ENCODE measurements around the gene XIRP2.
A peak's percentile ranks its signal among the peaks of the same experiment; 100 is the strongest.
"Not testable (repeated sequence)": the region's sequence is repeated elsewhere in the genome, so short reads cannot be mapped to it uniquely, and the experiment has no call there.

The XIRP2 gene

DNA sequence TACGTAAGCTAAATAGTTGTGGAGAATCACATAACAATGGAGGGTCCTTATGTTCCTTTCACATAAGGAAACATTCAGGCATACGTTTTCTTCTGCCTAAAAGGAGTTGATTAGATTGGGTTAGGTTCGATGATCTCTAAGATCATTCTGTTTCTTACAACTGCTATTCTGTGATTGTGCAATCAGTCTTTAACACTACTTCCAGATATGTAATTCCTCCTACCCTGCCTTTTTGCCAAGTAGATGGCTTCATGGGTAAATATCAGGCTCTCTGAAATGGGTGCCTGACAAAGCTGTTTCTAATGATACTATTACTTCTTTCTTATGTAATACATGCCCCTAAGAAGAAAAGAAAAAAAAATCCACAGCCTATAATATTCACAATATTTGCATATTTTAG lies 321.5 kb downstream of the XIRP2 start:
- DNase-seq: no peak

DNA sequence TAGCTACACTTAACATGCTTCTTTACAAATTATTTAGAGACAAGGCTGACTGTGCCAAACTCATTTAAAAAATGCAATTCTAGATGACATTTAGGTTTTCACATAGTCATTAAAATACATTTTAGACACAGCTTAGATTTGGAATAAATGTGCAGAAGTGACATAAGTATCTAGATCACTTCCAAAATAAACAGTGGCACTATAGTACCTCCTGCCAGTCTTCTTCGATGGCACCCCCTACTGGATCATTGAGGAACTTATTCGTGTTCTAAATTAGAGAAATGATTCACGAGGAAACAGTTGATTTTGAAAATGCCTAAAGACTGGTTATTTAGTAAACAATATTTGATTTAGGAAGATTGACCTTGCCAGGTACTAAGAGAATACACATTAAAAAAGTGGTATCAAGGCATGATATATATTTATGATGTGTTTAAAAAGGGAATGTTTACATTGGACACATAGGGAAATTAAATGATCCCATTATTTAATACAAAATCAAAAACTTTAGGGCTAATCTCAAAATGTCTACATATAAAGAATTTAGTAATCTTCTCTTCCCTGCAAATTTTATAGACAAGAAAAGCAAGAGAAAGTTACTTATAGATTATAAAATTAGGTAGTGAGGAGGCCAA lies 323.9 kb downstream of the XIRP2 start:
- peak; percentile 26 for DNase-seq

DNA sequence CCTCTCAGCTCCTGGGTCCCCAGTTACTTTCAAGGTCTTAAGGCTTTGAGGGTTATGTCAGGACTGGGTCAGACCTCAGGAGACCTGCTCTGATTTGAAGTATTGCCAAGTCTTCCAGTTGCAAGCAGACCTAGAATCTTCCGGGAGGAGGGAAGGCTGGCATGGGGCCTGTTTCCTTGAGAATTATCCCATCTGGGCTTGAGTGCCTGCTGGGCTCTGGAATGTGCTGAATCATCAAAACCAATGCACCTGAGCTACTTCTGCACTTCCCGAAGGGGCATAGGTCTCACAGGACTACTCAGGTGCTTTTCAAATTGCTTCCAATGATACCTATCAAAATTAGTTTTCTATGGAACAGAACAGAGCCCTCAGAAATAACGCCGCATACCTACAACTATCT lies 327.3 kb downstream of the XIRP2 start:
- DNase-seq: no peak

DNA sequence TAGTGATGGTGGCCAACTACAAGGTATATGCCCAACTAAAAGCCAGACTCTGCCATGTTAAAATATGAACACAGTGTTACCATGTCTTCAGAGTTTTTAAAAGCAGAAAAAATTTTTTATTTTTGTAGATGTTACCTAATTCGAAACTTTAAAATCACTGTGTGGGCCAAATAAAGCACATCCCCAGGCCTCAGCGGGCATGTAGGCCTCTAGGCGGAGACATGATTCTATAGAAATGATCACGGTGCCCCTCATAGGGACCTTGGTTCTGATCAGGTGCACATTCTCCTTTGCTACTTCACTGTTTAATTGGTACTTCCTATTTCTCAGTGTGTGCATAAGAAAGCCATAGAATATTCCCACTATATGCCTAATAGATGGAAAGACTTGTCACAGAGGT lies 349.2 kb downstream of the XIRP2 start:
- DNase-seq: no peak

DNA sequence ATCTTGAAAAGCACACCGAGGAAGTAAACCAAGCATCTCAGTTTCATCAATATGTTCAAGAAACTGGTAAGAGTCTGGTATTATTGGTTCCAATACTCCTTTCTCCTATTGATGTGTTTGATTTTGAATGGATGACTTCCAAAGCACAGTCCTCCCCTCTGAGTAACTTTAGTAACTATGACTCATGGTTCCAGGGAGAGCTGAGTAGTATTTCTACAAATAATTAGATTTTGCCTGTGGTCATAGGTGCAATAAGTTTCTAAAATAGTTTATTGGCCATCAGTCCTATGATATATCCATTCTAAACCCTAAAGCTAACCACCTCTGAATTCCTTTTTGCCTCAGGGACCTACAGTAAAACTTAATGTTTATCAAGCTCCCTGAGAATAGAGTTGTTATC lies 352.4 kb downstream of the XIRP2 start:
- no peak for DNase-seq

DNA sequence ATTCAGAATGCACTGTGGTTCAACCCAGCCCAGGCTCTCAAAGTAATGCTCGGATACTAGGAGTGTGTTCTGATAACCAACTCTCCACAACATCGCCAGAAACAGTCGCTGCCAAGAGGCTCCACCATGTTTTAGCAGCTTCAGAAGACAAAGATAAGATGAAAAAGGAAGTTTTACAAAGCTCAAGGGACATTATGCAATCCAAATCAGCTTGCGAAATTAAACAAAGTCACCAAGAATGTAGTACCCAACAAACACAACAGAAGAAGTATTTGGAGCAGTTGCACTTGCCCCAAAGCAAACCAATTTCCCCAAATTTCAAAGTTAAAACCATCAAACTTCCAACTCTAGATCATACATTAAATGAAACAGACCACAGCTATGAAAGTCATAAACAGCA lies 360.9 kb downstream of the XIRP2 start:
- DNase-seq: no peak

DNA sequence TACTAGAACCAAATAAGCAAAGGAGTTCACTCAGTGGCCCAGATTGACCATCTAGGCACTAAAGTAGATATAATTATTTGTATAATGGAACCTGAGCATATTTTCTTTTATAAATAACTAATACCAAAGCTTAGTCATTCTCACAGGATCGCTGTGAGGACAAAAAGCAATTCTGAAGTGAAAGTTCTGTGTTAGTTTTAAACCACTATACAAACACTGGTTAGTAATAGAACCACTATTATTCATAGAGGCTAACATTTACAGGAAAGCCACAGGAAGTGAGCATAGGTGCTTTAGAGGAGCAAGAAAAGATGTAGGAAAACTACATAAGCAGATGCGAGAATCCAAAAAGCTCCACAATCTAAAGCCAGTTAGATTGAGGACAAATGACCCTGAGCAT lies 364.7 kb downstream of the XIRP2 start:
- no peak for DNase-seq

DNA sequence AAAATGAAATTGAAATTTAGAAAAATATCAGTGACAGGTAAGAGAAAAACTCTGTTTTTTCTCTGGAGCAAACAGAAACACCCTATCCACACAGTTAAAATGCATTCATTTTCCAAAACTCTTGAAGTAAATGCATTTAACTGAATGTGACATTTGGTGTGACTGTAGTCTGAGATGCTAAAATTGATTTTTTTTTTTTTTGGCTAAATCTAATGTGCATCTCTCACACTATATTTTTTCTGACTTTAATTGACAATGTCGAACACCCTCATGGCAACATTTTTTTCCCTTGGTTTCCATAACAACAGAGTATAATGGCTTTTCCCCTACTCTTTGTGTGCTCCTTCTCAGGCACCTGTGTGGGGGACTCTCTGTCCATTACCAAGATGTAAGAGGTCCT lies 366.4 kb downstream of the XIRP2 start:
- no peak for DNase-seq

DNA sequence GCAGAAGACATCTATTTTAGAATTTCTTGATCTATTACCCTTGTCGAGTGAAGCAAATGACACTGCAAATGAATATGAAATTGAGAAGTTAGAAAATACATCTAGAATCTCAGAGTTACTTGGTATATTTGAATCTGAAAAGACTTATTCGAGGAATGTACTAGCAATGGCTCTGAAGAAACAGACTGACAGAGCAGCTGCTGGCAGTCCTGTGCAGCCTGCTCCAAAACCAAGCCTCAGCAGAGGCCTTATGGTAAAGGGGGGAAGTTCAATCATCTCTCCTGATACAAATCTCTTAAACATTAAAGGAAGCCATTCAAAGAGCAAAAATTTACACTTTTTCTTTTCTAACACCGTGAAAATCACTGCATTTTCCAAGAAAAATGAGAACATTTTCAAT lies 370.4 kb downstream of the XIRP2 start:
- no peak for DNase-seq

DNA sequence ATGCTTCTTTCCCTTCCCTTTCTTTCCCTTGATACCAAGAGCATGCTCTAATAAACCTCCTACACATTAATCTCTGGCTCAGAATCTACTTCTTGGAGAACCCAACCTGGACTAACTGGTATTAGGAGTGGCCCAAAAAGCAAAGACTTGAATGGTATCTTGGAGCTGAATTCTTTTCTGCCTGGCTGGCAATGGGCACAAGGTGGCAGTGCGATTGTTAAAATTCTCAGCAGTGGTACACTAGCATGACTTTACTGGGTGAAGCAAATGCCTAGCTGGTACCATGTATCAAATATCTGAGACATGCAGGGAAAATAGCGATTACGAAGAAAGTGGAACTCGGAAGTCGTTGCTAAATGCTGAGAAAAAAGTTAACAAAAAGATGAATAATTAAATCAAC lies 376.1 kb downstream of the XIRP2 start:
- no peak for DNase-seq

DNA sequence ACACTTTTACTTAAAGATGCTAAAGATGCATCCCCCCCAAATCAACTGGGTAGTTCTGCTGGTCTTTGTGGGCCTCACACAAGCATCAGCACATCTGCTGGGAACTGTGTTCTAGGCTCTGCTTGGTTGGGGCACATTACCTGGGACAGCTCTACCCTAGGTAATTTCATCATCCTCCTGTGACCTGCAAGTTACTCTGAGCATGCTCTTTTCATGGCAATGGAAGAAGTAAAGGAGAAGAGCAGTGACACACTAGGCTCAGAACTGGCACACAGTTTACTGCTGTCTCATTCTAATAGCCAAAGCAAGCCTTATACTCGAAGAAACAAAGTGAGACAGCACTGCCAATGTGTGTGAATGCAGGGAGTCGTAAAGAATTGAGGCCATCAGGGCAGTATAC lies 376.7 kb downstream of the XIRP2 start:
- DNase-seq: no peak

DNA sequence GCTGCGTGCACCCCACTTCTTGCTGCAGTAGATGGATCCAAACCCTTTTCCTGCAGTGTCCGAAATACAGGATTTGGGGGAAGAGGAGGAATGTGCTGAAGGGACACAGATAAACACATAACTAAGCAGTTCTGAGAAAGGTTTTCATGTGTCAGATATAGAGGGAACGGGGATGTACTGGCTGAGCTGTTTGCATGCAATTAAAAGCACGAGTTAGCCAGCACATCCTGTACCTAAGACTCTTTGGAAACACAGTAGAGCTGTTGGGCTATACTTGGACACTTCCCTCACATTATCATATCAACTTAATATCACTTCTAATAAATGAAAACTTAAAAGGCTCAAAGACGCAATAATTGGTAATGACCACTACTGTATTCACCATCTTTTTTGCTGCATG lies 377.4 kb downstream of the XIRP2 start:
- no peak for DNase-seq

DNA sequence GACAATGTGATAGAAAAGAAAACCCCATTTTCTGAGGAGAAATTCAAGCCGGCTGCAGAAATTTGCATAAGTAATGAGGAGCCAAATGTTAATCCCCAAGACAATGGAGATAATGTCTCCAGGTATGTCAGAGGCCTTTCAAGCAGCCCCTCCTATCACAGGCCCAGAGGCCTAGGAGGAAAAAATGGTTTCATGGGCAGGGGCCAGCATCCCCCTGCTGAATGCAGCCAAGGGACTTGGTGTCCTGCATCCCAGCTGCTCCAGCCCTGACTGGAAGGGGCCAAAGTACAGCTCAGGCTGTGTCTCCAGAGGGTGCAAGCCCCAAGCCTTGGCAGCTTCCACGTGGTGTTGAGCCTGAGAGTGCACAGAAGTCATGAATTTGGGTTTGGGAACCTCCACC lies 380.0 kb downstream of the XIRP2 start:
- DNase-seq: not testable (repeated sequence)

DNA sequence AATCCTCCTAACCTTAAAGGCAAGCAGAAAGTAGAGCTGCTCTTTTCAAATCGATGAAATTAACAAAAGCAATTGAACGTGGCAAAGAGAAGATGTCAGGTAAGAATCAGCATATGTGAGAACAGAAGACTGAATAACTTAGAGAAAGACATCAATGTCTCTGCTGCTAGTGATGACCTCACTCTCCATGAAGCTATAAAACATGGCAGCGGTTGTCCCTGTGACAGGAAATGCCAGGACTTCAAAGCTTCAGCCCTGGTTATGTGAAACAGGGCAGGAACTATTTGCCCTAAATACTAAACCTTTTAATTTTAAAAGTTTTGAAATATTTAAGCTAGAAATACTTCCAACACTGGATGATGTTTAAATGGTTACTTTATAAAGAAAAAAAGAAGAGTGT lies 383.7 kb downstream of the XIRP2 start:
- DNase-seq: no peak

DNA sequence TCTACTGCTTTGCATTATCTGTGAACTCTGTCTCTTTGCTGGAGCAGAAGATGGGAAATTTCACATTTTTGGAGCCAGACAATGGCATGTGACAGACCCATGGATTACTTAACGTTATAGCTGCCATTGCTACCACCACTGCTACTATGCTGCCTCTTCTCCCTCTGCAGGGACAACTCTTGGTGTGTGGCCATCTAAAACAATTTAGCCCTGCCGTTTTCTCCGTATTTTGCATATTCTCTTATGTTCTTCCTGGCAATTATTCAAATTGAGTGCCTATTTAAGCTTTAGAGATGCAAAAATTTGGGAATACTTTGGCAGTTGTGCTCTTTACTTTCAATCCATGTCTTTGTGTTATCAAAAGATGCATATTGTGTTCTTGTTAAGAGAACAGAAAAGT lies 386.8 kb downstream of the XIRP2 start:
- no peak for DNase-seq

DNA sequence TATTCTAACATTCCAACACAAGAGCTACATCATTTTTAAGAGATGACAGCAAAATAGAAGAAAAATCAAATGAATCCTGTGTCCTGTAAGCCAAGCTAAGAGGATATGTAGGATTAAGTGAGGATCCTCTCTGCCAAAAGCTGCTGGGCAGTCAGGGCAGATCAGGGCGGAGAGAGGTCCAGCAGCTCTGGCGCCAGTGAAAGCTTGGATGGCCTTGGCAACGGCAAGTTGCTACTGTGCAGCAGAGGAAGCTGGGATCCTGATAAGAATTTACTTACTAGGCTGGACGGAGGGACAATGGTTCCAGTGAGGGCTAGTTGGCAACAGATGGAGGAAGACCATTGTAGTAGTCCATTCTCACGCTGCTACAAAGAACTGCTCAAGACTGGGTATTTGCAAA lies 391.5 kb downstream of the XIRP2 start:
- DNase-seq: no peak

DNA sequence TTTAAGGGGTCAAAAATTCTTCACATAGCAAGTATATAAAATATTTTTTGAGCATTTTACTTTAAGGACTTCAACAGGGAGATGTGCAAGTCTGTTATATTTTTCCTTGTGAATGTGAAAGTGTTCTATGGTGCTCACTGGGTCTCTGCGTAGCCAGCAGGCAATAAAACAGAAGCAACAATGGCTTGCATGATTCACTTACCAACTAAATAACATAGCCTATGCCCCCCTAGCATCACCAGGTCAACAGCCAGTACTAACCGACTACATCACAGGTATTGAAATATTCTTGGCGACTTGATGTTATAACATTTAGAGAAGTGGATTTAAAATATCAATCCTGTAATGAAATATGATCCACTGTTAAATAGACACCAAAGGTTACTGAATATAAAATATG lies 398.9 kb downstream of the XIRP2 start:
- no peak for DNase-seq

DNA sequence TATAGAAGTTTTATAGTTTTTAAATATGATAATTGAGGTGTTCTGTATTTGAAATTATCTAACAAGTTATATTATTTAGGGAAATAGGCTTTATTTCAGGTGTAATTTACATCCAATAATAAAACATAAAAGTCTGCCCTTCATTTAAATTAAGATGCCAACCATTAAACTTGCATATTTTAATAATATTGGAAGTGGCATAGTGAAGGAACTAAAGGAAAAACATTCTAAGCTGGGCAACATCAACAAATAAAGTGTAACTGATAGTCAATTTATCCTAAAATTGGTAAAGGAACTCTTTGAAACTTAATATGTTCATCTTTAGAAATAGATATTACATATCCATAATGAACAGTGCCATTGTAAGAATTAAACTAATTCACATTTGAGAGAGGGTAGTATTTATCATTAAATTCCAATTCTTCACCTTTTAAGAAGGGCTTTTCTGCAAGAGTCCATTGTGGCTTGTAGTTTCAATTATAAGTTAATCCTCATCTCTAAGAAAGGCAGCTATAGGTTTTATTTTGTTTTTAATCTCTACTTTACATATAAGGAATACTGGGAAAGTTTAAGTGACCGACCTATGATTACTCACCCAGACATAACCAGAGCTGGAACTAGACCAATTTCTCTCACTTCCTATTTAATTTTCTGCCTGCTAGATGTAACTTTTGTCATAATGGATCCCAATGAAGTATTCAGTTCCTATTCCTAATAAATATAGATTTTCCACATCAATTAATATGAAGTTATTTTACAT lies 401.6 kb downstream of the XIRP2 start:
- DNase-seq: no peak

DNA sequence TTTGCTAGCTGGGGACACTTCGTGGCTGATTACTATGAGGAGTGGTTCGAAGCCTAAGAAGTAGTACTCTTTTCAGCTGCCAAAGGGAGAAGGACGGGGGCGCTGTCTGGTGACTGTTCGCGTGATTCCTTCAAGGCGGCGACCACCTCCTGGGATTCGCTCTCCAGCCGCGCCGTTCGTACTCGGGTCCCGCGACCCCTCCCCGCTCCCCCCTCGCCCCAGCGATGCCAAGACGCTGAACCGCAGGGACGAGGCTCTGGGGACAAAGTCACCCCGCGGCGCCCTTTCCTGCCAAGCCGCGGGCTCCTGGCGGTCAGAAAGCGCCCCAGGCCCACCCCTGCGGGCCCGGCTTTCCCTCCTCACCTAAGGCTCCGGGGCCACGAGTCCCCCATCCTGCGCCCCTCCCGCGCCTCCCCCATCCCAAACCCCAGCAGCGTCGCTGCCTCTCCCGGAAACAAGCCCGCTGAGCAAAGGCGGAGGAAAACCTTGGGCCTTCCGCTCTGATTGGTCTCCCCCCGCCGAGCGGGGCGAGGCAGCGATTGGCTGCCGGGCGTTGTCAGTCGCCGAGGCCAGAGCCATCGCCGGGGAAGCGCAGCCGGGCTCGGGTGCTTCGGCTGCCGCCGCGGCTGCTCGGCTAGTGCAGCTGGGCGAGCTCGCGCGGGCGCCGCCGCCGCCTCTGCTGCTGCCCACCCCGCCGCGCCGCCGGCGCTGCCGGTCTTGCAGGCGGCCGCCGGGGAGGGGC lies 404.3 kb downstream of the XIRP2 start, which contains the start of gene B3GALT1:
B3GALT1 (plus strand) TSS at position 572 of the 742 bp plus-strand sequence.
- peak; percentile 95 for DNase-seq

DNA sequence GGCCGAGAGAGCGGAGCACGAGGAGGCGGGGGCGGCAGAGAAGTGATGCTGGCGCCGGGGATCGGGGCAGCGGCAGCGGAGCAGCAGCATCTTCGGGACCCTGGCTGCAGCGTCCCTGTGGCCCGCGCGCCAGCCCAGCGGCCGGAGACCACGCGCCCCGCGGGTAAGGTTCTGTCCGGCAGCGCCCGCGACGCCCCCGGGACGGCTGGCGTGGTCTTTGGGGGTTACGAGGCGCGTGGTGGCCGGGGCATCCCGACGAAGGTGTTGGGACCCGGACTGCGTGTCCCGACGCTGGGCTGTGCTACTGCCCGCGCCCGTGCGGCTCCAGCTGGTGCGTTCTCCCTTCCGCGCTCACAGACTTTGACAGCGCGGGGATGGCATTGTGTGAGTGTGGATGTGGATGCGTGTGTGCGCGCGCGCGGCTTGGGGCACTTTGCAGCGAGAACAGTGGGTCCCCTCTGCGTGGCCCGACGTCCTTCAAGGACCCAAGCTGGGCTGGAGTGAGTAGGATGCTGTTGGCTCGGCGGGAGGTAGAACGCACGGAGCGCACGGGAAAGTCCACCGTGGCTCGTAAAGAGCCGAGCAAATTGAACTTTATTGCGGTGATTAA lies 405.0 kb downstream of the XIRP2 start:
- no peak for DNase-seq

DNA sequence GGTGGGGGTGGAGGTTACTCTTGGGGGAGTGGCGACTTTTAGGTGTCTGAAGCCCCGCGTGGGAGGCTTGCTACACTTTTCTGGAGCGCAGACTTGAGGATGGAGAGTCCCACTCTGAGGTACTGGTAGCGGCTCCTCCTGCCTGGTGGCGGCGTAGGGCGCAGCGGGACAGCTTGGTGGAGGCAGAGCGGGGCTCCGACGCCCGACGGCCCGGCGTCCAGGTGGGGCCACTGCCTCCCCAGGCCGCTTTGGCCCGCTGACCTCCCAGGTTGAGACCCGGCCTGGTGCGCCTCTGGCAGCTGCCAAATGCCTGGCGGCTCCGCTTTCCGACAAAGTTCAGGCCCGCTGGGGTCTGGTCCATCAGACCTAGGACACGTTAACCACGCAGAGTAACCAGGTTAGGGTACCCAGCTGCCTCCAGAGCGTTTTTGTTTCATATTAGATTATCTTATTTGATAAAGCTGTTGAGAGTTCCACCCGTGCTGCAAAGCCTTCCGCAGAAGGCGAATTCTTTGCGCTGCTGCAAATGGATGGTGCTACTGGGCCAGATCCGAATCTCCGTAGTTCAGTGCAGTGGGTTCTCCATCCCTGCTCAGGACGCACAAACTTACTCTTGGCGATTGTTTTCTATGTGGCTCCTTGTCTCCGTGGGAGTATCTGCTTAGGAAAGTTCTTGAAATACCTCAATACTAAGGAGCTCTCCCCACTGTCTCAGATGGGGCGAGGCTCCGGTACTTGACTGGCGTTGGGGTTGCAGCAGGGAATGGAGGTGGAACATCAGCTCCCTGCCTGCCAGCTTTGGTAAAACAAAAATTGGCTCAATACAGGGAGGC lies 405.9 kb downstream of the XIRP2 start:
- DNase-seq: peak; percentile 25

DNA sequence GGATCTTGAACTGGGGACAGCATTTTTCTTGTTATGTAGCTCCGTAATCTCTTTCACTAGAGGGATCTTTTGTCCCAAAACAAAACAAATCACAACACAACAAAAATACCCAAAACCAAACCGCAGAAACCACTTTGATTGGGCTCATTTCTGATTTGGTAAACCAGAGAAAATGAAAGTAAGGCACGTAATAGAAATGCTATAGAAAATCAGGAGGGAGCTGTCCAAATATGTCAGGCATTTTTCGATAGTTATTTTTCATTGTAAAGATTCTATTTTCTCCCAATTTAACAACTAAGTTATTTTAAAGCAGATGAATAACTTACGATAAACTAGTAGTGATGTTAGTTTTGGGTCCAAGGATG lies 406.5 kb downstream of the XIRP2 start:
- DNase-seq: no peak

DNA sequence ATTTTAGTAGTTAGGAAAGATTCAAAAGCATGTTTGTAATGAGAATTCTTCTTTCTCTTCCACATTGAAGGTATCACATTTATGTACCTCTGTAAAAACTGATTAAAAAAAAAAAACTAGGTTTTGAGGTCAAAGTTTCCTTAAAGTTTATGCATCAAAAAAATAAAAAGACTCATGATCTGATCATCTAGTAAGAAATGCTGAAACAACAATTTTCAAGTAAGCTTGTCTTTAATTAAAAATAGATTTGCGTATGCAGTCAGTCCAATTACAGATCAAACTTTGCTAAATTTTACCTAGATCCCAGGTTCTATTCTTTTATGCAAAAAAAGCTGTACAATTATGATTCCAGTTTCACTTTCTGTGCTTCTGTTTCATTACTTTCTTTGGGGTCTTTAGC lies 409.0 kb downstream of the XIRP2 start:
- DNase-seq: no peak

Data from femur (tissue), 1 donor.